Fibroblast of lung (primary cell): ENCODE data around the gene PKD1. TPM values are rescaled to one million over a fixed set of nuclear protein-coding genes. Genes with fewer than 3 reads are reported as not detected.
A peak's percentile ranks its signal among the peaks of the same experiment; 100 is the strongest.

Experiments
- DNase-seq, 2 donors: peaks; one replicate each; pipeline versions ENCODE4 v3.0.0 to v3.0.0-alpha.2; 2010; ENCODE audit warnings: low read depth in 2 of 2
- H2AFZ ChIP-seq: 2 replicates; pipeline ENCODE4 v1.5.1; 2012; ENCODE audit warnings: low read length, control low read depth, inconsistent platforms
- H3K27ac ChIP-seq: 2 replicates; pipeline ENCODE4 v1.5.1; 2011; ENCODE audit warnings: low read length, control low read depth; ENCODE audit not compliant: insufficient read depth
- H3K27me3 ChIP-seq: 2 replicates; pipeline ENCODE4 v1.5.1; 2011; ENCODE audit warnings: mild to moderate bottlenecking, low read length; ENCODE audit not compliant: control insufficient read depth, insufficient read depth
- H3K36me3 ChIP-seq: 2 replicates; pipeline ENCODE4 v1.5.1; 2011; ENCODE audit warnings: low read length; ENCODE audit not compliant: control insufficient read depth, insufficient read depth
- H3K4me1 ChIP-seq: 2 replicates; pipeline ENCODE4 v1.5.1; 2011; ENCODE audit warnings: low read length; ENCODE audit not compliant: control insufficient read depth, insufficient read depth; ENCODE audit errors: extremely low read depth
- H3K4me2 ChIP-seq: 2 replicates; pipeline ENCODE4 v1.5.1; 2011; ENCODE audit warnings: low read length, control low read depth; ENCODE audit not compliant: insufficient read depth; ENCODE audit errors: extremely low read depth
- H3K4me3 ChIP-seq, 4 experiments: fragments of 200-600 bp in 1 of 4; sonication (generic) in 1 of 4; replicated peaks in 1 of 4; 2 replicates each; pipeline ENCODE4 v1.5.1; 2011 to 2016; ENCODE audit warnings: low read length in 4 of 4, low read depth in 3 of 4, mild to moderate bottlenecking in 3 of 4, control low read depth in 2 of 4, inconsistent platforms in 1 of 4, mixed read lengths in 1 of 4; ENCODE audit not compliant: insufficient read depth in 1 of 4; ENCODE audit errors: control extremely low read depth in 1 of 4
- H3K79me2 ChIP-seq: 2 replicates; pipeline ENCODE4 v1.5.1; 2012; ENCODE audit warnings: mild to moderate bottlenecking, low read length, inconsistent platforms; ENCODE audit not compliant: control insufficient read depth, insufficient read depth
- H3K9ac ChIP-seq: 2 replicates; pipeline ENCODE4 v1.5.1; 2011; ENCODE audit warnings: mild to moderate bottlenecking, low read length, control low read depth; ENCODE audit not compliant: insufficient read depth
- H3K9me3 ChIP-seq: 2 replicates; pipeline ENCODE4 v1.5.1; 2012; ENCODE audit warnings: low read depth, low read length; ENCODE audit not compliant: control insufficient read depth, insufficient read depth
- H4K20me1 ChIP-seq: 2 replicates; pipeline ENCODE4 v1.5.1; 2011; ENCODE audit warnings: low read length; ENCODE audit not compliant: control insufficient read depth, insufficient read depth; ENCODE audit errors: extremely low read depth
- CTCF ChIP-seq, 2 donors: IDR thresholded peaks in 1 of 2; conservative IDR thresholded peaks in 1 of 2; 1 replicate in 1 of 2; 2 replicates in 1 of 2; pipeline ENCODE4 v1.5.1; 2011 to 2012; ENCODE audit warnings: low read length in 2 of 2, control low read depth in 1 of 2, inconsistent platforms in 1 of 2, low read depth in 1 of 2, mild to moderate bottlenecking in 1 of 2
- EZH2 ChIP-seq: IDR thresholded peaks from 2 replicates; pipeline ENCODE4 v1.5.1; 2012; ENCODE audit warnings: low read length, control low read depth, mild to moderate bottlenecking; ENCODE audit errors: missing control alignments
- polyA plus RNA-seq, 2 donors: library from polyadenylated mRNA; depleted of rRNA in 1 of 2; stranded (reverse) in 1 of 2; unstranded in 1 of 2; fragments of >200 nt; gene quantifications; 2 replicates each; pipeline ENCODE4 v1.2.1, GENCODE V29; 2011 to 2012; ENCODE audit warnings: missing spikeins in 1 of 2
- total RNA-seq: library from RNA; depleted of rRNA; stranded (reverse); fragments of >200 nt; gene quantifications from 2 replicates; pipeline ENCODE4 v1.2.1, GENCODE V29; 2014

The PKD1 gene
- total and polyA plus RNA-seq, 2 donors (not counting 1 experiment from before 2014, with no cell fraction given) = 16.3 to 199 TPM

GRCh38 chr16:2155091-2155950 is 19.6 kb upstream of the PKD1 start, which contains the start of gene TRAF7:
Gene TRAF7, plus strand, starts transcription at chr16:2155782. Its CDS starts 8,139 bp downstream, at chr16:2163921.
- Histone ChIP-seq H3K27me3 (no peaks in the 10 kb centered on the region), H2AFZ (no peak within 1 kb of the TSS), H3K9me3 (no peaks in the 10 kb centered on the region), H3K9ac (peak within 1 kb of the TSS; percentile 90), H3K4me2 (peak within 1 kb of the TSS; percentile 100), H3K4me3 (peak within 1 kb of the TSS; percentile 95 to 100 (median 100)), H4K20me1 (peaks cover 11% of the 10 kb centered on the region), H3K27ac (peak within 1 kb of the TSS; percentile 95), H3K79me2 (peaks cover 88% of the 10 kb centered on the region), H3K36me3 (peaks cover 25% of the 10 kb centered on the region), H3K4me1 (peaks cover 54% of the 10 kb centered on the region)
- DNase-seq = peak; percentile 100
- TF ChIP-seq EZH2 = no peak
- TF ChIP-seq CTCF (conservative IDR thresholded peaks at IDR 0.05 in 1 of 2, IDR thresholded peaks at IDR 0.05 in 1 of 2; ENCODE audit: low read depth in 1 of 2, low read length in 2 of 2) = no peak

DNA sequence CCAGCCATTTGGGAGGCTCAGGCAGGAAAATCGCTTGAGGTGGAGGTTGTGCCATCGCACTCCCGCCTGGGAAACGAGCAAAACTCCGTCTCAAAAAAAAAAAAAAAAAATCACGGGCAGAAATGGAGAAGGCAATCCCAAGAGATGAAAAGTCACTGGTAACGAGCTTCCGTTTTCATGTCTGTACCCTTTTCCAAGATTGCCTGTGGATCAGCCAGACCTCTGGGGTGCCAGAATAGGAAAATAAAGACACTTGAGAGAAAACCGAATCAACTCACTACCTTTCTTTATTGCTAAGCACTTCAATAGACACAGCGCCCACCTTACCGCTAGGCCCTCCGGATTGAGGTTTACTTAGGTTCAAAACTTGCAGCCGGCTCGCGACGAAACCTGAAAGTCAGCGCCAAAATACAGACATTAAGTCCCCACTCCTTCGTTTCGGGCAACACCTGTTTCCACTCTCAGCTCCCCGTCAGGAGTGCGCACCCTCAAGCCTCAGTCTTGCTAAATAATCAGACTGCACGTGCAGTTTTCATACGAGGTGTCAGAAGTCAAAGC is 18.9 kb upstream of the PKD1 start:
- TF ChIP-seq EZH2 (no peak), CTCF (conservative IDR thresholded peaks at IDR 0.05 in 1 of 2, IDR thresholded peaks at IDR 0.05 in 1 of 2; ENCODE audit: low read depth in 1 of 2, low read length in 2 of 2) (no peak)
- Histone ChIP-seq H3K9ac (peak overlapping the region; percentile 90), H3K9me3 (no peaks in the 10 kb centered on the region), H3K4me2 (peak overlapping the region; percentile 87), H3K79me2 (peaks cover 84% of the 10 kb centered on the region), H3K27ac (peak overlapping the region; percentile 87), H3K27me3 (no peaks in the 10 kb centered on the region), H3K4me3 (peak overlapping the region; percentile 91 to 100 (median 100)), H3K4me1 (peaks cover 56% of the 10 kb centered on the region), H3K36me3 (peaks cover 25% of the 10 kb centered on the region), H2AFZ (no peak overlapping the region), H4K20me1 (peaks cover 11% of the 10 kb centered on the region)
- DNase-seq = peak in 1 of 2 donors; percentile 31
